HUES48 (cell line): ENCODE measurements around the gene ALDH3A2.

Source experiments
- H3K27ac ChIP-seq: one replicate; pipeline ENCODE4 v1.7.0; 2013; ENCODE audit warnings: low read depth, low read length, inconsistent platforms
- H3K27me3 ChIP-seq: 2 replicates; pipeline ENCODE4 v1.6.1; 2013; ENCODE audit warnings: mild to moderate bottlenecking, low read length; ENCODE audit not compliant: control insufficient read depth, insufficient read depth
- H3K36me3 ChIP-seq: 2 replicates; pipeline ENCODE4 v1.6.1; 2013; ENCODE audit warnings: low read length; ENCODE audit not compliant: control insufficient read depth, insufficient read depth
- H3K4me1 ChIP-seq: 2 replicates; pipeline ENCODE4 v1.6.1; 2013; ENCODE audit warnings: mild to moderate bottlenecking, low read length; ENCODE audit not compliant: control insufficient read depth, insufficient read depth
- H3K4me3 ChIP-seq: 2 replicates; pipeline ENCODE4 v1.5.1; 2013; ENCODE audit warnings: mild to moderate bottlenecking, low read depth, low read length
- H3K9ac ChIP-seq: 2 replicates; pipeline ENCODE4 v1.6.1; 2013; ENCODE audit warnings: mild to moderate bottlenecking, low read depth, low read length, moderate library complexity
- H3K9me3 ChIP-seq: 2 replicates; pipeline ENCODE4 v1.6.1; 2013; ENCODE audit warnings: low read length; ENCODE audit not compliant: control insufficient read depth, insufficient read depth

ALDH3A2 gene

DNA sequence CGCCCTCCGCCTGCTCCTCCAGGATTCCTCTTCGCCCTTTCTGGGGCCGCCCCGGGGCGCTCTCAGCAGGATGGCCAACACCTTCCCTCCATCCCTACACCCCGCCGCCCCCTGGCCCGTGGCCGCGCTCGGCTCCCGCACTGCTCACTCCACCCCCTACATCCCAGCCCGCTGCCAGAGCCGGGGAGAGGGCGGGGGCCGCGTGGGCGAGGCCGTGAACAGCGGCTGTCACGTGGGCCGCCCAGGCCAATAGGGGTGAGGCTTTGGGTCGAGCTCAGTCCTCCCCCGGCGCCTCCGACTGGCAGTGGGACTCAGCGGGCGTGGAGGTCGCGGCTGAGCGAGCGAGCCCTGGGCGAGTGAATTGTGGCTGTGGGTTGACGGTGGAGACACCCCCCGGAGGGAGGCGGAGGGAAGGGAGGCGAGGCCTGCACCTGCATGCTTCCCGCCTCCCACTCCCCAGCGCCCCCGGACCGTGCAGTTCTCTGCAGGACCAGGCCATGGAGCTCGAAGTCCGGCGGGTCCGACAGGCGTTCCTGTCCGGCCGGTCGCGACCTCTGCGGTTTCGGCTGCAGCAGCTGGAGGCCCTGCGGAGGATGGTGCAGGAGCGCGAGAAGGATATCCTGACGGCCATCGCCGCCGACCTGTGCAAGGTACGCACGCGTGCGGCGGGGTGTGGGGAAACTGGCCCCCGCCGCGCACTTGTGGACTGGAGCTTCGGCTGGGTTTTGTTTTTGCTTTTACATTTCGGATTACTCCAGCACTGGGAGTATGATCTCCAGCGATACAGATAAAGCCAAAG lies at the start of gene ALDH3A2:
Gene ALDH3A2, plus strand, starts transcription at position 277 of the 799 bp plus-strand sequence. Its CDS starts 221 bp downstream, at position 498.
- H3K4me1 ChIP-seq: peaks cover 38% of the 10 kb centered on the region
- H3K4me3 ChIP-seq: peak within 1 kb of the TSS; percentile 91
- H3K36me3 ChIP-seq: peaks cover 21% of the 10 kb centered on the region
- 0 out of 2 replicates have a peak, but pooled peaks cover 5% of the 10 kb centered on the region for H3K27me3 ChIP-seq
- H3K27ac ChIP-seq: peak within 1 kb of the TSS; percentile 91
- H3K9ac ChIP-seq: peak within 1 kb of the TSS; percentile 79
- H3K9me3 ChIP-seq: 0 out of 2 replicates have a peak, but pooled peaks cover 3% of the 10 kb centered on the region

DNA sequence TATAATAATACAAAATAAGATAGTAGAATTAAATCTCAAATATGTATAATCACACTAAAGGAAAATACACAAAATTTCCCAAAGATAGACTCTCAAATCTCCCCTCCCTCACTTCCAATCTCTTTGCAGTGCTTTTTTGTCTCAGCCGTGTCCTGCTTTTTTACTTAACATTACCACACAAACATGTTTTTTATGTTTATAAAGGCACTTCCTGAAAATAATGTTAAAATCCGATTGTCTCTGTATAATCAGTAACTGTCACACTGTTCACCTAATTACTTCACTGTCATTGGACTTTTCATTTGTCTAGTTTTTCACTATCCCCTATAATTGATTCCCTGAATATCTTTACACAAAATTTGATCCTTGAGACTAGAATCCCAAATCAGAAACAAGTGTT lies 38.2 kb upstream of the ALDH3A2 start:
- Histone ChIP-seq H3K27me3 (no peaks in the 10 kb centered on the region), H3K27ac (no peak overlapping the region), H3K9me3 (no peaks in the 10 kb centered on the region), H3K36me3 (no peaks in the 10 kb centered on the region), H3K4me1 (no peaks in the 10 kb centered on the region), H3K9ac (no peak overlapping the region), H3K4me3 (no peak overlapping the region)

DNA sequence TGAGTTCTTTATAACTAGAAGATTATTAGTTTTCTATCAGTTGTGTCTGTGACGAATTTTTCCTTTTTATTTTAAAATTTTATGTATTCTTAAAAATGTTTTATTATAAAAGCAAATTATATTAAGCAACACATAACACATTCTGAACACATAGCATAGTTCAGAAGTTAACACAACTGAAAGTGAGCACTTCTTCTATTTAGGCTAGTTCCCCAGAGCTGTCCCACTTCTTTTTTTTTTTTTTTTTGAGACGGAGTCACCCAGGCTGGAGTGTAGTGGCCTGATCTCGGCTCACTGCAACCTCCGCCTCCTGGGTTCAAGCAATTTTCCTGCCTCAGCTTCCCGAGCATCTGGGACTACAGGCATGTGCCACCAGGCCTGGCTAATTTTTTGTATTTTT lies 37.7 kb upstream of the ALDH3A2 start:
- H3K36me3 ChIP-seq: no peaks in the 10 kb centered on the region
- no peak overlapping the region for H3K27ac ChIP-seq
- H3K4me3 ChIP-seq: no peak overlapping the region
- H3K4me1 ChIP-seq: no peaks in the 10 kb centered on the region
- no peaks in the 10 kb centered on the region for H3K27me3 ChIP-seq
- no peaks in the 10 kb centered on the region for H3K9me3 ChIP-seq
- no peak overlapping the region for H3K9ac ChIP-seq

DNA sequence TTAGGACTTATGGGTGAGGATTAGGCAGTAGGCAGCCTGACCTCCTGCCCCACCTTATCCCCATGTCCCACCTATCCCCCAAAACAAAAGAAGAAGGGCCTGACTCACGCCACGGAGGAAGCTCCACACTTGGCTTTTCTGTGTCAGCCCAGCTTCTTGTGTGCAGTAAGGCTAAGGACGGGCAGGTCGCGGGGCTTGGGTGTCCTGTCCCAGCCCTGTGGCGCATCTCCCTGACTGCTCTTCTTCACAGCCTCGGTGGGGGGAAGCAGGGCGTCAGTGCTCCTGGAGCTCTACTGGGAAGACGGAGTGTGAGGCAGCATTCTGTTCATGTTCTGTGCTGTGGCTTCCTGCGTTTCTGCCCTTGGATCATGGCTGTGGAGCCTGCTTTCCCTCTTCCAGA lies 34.6 kb upstream of the ALDH3A2 start:
- Histone ChIP-seq H3K36me3 (no peaks in the 10 kb centered on the region), H3K27ac (no peak overlapping the region), H3K9ac (no peak overlapping the region), H3K9me3 (peaks cover 11% of the 10 kb centered on the region; the same call in 1 of the 2 replicates), H3K27me3 (no peaks in the 10 kb centered on the region), H3K4me3 (no peak overlapping the region), H3K4me1 (no peaks in the 10 kb centered on the region)

DNA sequence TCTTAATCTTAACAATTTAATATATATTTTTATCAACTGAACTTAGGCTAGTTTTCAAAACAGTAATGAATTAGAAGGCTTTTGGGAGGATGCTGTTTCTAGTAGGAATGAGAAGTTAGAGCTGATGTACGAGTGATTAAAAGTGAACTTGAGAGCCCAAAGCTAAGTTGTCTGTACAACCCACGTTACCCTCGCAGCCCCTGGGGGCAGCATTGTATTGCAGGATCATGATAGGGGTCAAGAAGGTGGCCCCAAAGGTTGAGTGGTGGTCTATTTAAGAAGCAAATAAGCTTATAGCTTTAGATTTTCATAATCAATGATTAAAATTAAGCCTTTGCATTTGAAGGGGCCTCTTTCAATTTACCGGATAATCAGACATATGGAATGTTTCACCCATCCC lies 33.7 kb upstream of the ALDH3A2 start:
- Histone ChIP-seq H3K9me3 (peaks cover 20% of the 10 kb centered on the region), H3K4me3 (no peak overlapping the region), H3K36me3 (no peaks in the 10 kb centered on the region), H3K4me1 (no peaks in the 10 kb centered on the region), H3K9ac (no peak overlapping the region), H3K27ac (no peak overlapping the region), H3K27me3 (no peaks in the 10 kb centered on the region)

DNA sequence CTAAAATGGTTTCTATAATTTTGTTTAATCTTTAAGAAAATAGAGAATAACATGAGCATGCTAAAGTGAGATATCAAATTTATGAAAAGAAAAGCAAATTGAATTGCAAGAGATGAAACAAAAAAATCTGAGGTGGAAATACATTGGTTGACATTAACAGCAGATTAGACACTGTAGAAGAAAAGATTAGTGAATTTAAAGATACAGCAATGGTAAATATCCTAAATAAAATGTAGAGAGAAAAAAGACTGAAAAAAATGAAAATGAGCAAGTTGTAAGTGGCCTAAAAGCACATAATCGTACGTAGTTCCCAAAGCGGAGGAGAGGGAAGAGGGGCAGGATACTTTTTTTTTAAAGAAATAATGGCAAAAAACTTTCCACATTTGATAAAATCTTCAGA lies 30.5 kb upstream of the ALDH3A2 start:
- Histone ChIP-seq H3K36me3 (no peaks in the 10 kb centered on the region), H3K4me1 (no peaks in the 10 kb centered on the region), H3K9me3 (peaks cover 20% of the 10 kb centered on the region), H3K27me3 (no peaks in the 10 kb centered on the region), H3K4me3 (no peak overlapping the region), H3K27ac (no peak overlapping the region), H3K9ac (no peak overlapping the region)

DNA sequence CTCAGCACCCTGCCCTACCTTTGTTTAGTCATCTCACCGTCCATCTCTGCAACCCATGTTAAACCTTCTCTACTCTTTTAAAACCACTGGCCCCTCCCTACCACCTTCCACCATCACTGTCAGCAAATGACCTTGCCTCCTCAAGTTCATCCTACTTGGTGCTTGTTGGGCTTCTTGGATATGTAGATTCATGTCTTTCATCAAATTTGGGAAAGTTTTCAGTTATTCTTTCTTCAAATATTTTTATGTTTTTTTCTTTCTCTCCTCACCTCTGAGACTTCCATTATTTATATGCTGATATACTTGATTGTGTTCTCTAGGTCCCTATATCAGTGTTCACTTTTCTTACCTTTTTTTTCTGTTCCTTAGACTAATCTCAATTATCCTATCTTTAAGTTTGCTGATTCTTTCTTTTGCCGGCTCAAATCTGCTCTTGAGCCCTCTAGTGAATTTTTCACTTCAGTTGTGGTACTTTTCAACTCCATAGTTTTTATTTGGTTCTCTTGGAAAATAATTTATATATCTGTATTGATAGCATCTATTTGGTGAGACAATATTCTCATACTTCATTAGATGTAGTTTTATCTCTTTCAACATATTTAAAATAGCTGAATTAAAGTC lies 28.7 kb upstream of the ALDH3A2 start:
- Histone ChIP-seq H3K36me3 (no peaks in the 10 kb centered on the region), H3K9ac (no peak overlapping the region), H3K4me1 (no peaks in the 10 kb centered on the region), H3K27ac (no peak overlapping the region), H3K27me3 (no peaks in the 10 kb centered on the region), H3K9me3 (peaks cover 20% of the 10 kb centered on the region), H3K4me3 (no peak overlapping the region)

DNA sequence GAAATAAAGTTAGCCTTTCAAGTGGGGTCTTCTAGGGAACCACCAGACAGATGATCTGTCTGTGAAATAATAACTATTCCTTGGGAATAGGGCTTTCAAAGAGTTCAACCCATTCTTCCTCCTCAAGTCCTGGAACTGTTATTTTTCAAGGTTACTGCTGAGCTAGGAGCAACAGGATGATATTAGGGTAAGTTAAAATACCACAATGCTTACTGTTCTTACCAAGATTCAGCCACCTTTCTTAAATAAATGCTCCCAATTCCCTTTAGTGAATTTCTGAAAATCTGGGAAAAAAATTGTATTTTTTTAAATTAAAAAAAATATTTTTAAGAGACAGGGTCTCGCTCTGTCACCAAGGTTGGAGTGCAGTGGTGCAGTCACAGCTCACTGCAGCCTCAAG lies 26.9 kb upstream of the ALDH3A2 start:
- Histone ChIP-seq H3K9me3 (peaks cover 20% of the 10 kb centered on the region), H3K4me1 (no peaks in the 10 kb centered on the region), H3K4me3 (no peak overlapping the region), H3K36me3 (no peaks in the 10 kb centered on the region), H3K27ac (no peak overlapping the region), H3K9ac (no peak overlapping the region), H3K27me3 (no peaks in the 10 kb centered on the region)

DNA sequence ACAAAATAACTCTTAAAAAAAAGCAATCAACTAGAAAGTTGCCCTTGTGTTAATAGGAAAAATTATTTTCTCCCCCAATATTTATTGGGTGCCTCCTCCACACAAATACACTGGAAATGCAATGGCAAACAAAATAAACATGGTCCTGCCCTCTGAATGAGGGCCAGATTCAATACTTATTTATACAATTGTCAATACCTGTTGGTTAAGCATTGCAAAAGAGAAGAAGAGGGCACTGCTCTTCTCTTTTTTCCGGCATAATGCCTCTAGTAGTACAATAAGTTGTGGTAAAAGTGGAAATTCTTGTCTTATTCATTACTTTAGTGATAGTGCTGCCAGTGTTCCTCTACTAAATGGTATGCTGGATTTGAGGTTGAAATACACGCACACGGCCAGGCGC lies 22.5 kb upstream of the ALDH3A2 start:
- H3K9ac ChIP-seq: no peak overlapping the region

DNA sequence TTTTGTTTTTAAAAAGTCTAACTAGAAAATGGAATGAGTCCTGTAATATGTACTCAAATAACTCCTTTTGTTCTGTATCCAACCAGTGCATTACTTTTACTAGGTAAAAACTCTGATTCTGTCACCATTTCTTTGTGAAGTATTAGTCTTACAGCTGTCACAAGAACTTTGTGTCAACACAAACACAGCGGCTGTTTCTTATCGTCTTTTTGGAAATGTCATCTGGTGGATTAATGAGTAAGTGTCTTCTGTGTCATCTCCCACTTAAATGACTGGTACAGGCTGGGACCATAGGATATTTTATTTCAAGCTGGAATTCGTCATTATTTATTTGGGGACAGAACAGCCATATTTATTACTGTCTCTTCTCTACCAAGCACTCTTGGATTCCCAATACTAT lies 19.1 kb upstream of the ALDH3A2 start:
- no peak overlapping the region for H3K27ac ChIP-seq
- no peak overlapping the region for H3K4me3 ChIP-seq
- no peak overlapping the region for H3K9ac ChIP-seq
- H3K36me3 ChIP-seq: no peaks in the 10 kb centered on the region
- no peaks in the 10 kb centered on the region for H3K27me3 ChIP-seq
- no peaks in the 10 kb centered on the region for H3K4me1 ChIP-seq
- H3K9me3 ChIP-seq: no peaks in the 10 kb centered on the region

More for the DNA sequence above, 22.5 kb upstream of the ALDH3A2 start:
- H3K27ac ChIP-seq: no peak overlapping the region
- no peaks in the 10 kb centered on the region for H3K27me3 ChIP-seq
- H3K4me3 ChIP-seq: no peak overlapping the region
- H3K9me3 ChIP-seq: no peaks in the 10 kb centered on the region
- no peaks in the 10 kb centered on the region for H3K4me1 ChIP-seq
- no peaks in the 10 kb centered on the region for H3K36me3 ChIP-seq

DNA sequence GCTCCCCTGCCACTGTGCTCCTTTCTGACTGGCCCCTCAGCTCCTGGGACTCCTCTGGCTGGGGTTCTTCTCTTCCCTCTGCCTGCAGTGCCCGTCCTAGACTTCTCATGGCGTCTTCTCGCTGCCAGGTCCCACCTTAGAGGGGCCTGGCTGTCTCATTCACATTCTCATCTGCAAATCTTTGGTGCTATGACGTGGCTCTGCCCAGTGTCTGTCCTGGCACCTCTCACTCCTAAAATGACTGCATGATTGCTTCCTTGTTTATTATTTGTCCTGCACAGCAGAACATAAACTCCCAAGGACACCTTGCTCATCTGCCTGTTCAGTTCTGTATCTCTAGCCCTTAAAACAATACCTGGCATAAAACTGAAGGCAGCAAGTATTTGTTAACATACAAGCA lies 18.5 kb upstream of the ALDH3A2 start:
- Histone ChIP-seq H3K27me3 (no peaks in the 10 kb centered on the region), H3K9ac (no peak overlapping the region), H3K27ac (no peak overlapping the region), H3K36me3 (no peaks in the 10 kb centered on the region), H3K4me1 (no peaks in the 10 kb centered on the region), H3K9me3 (no peaks in the 10 kb centered on the region), H3K4me3 (no peak overlapping the region)
